HFFc6 (cell line): ENCODE measurements around the gene LRRC71. TPM values are rescaled to one million over a fixed set of nuclear protein-coding genes. Genes with fewer than 3 reads are reported as not detected.
A peak's percentile ranks its signal among the peaks of the same experiment; 100 is the strongest.

Source experiments
- DNase-seq: peaks from one replicate; pipeline ENCODE4 v3.0.0-alpha.2; 2018
- H3K27ac Mint-ChIP-seq: 2 replicates; pipeline ENCODE4 v1.8.0; 2020; ENCODE audit warnings: mild to moderate bottlenecking, mixed read lengths
- H3K27me3 Mint-ChIP-seq: 2 replicates; pipeline ENCODE4 v1.8.0; 2021; ENCODE audit warnings: mild to moderate bottlenecking, moderate library complexity, mixed read lengths; ENCODE audit not compliant: insufficient read depth
- H3K36me3 Mint-ChIP-seq: 2 replicates; pipeline ENCODE4 v1.8.0; 2021; ENCODE audit warnings: low read depth, mixed read lengths
- H3K4me1 Mint-ChIP-seq: 2 replicates; pipeline ENCODE4 v1.8.0; 2020; ENCODE audit warnings: low read depth, mixed read lengths
- H3K4me3 Mint-ChIP-seq: 2 replicates; pipeline ENCODE4 v1.8.0; 2020; ENCODE audit warnings: mild to moderate bottlenecking, moderate library complexity, mixed read lengths
- H3K9me3 Mint-ChIP-seq: 2 replicates; pipeline ENCODE4 v1.8.0; 2020; ENCODE audit warnings: mild to moderate bottlenecking, mixed read lengths
- total RNA-seq, 6 experiments: library from RNA; stranded (reverse); fragmentation: NEBNext Ultra II Directional; extraction: Animal tissue kit (Norgen Biotek cat#: 25700); gene quantifications; 2 replicates in 1 of 6; 3 replicates in 5 of 6; pipeline ENCODE4 v1.2.3, GENCODE V29; 2021
- TF ChIP-seq, protein P1 (sequence below): fragments of 200-600 bp; sonication (generic); IDR thresholded peaks from 2 replicates; pipeline ENCODE4 v1.5.0; 2021; ENCODE audit warnings: antibody characterized with exemption, mild to moderate bottlenecking

Gene LRRC71
- total RNA-seq, 6 experiments from 2014 or later, result 0.13 to 0.46 (median 0.41) TPM; not detected in 2

DNA sequence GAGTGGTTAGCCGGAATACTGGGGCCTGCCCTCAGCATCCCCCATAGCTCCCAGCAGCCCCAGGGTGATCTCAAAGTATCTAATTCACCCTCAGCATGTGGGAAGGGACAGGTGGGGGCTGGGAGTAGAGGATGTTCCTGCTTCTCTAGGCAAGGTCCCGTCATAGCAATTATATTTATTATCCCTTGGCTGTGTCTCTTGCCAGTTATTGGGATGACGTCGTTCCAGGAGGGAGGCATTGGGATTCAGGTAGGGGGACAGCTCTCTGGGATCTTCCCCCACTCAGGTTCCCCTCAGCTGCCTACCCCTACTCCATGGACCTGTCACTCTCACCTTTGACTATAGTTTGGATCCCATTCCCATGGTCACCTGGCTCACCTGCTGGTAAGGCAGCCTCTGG lies 38.8 kb upstream of the LRRC71 start:
- H3K4me1 Mint-ChIP-seq, result no peaks in the 10 kb centered on the region
- TF ChIP-seq, protein P1, sequence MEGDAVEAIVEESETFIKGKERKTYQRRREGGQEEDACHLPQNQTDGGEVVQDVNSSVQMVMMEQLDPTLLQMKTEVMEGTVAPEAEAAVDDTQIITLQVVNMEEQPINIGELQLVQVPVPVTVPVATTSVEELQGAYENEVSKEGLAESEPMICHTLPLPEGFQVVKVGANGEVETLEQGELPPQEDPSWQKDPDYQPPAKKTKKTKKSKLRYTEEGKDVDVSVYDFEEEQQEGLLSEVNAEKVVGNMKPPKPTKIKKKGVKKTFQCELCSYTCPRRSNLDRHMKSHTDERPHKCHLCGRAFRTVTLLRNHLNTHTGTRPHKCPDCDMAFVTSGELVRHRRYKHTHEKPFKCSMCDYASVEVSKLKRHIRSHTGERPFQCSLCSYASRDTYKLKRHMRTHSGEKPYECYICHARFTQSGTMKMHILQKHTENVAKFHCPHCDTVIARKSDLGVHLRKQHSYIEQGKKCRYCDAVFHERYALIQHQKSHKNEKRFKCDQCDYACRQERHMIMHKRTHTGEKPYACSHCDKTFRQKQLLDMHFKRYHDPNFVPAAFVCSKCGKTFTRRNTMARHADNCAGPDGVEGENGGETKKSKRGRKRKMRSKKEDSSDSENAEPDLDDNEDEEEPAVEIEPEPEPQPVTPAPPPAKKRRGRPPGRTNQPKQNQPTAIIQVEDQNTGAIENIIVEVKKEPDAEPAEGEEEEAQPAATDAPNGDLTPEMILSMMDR, result no peak
- no peak overlapping the region for H3K27ac Mint-ChIP-seq
- DNase-seq, result no peak
- no peak overlapping the region for H3K4me3 Mint-ChIP-seq
- peaks cover 52% of the 10 kb centered on the region for H3K27me3 Mint-ChIP-seq
- no peaks in the 10 kb centered on the region for H3K9me3 Mint-ChIP-seq
- H3K36me3 Mint-ChIP-seq, result no peaks in the 10 kb centered on the region

DNA sequence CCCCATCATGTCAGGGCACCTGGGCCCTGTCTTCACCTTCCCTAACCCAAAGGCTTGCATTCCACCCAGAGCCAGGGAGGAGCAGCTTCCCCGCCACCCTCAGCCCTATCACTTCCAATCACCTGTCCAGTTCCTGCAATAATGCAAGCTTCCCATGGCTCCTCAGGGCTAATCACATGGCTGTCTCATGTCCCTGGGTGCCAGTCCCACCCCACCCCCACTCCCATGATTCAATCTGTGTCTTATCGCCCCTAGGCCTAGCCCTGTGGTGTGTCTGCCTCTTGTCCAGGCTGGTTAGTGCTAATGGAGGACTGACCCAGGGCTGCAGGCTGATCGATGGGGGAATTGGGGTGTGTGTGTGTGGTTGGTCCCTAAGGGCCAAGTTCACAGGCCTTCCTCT lies 37.9 kb upstream of the LRRC71 start:
- Mint-ChIP-seq H3K27ac (no peak overlapping the region), H3K27me3 (peaks cover 56% of the 10 kb centered on the region), H3K36me3 (no peaks in the 10 kb centered on the region), H3K4me1 (no peaks in the 10 kb centered on the region), H3K9me3 (no peaks in the 10 kb centered on the region), H3K4me3 (no peak overlapping the region)
- no peak for DNase-seq
- TF ChIP-seq, protein P1, result no peak

DNA sequence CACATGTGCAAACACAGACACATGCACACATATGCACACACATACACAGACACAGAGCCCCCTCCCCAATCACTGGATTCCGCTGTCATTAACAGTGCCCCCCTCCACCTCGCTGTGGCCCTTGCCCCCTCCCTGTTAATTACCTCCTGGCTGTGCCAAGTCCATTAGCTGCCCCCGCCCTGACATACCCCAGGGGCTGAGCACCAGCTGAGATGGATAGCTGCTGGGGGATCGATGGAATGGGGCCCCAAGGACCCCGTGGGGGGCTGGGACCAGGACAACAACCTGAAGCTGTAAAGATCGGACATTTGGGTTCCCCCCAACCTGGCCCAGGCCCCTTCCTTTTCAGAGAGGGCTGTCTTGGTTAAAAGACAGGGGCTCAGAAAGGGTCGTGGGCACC lies 36.5 kb upstream of the LRRC71 start:
- Mint-ChIP-seq H3K9me3 (no peaks in the 10 kb centered on the region), H3K27ac (no peak overlapping the region), H3K27me3 (peaks cover 51% of the 10 kb centered on the region), H3K36me3 (no peaks in the 10 kb centered on the region), H3K4me3 (no peak overlapping the region), H3K4me1 (no peaks in the 10 kb centered on the region)
- DNase-seq, result no peak
- TF ChIP-seq, protein P1, result no peak

DNA sequence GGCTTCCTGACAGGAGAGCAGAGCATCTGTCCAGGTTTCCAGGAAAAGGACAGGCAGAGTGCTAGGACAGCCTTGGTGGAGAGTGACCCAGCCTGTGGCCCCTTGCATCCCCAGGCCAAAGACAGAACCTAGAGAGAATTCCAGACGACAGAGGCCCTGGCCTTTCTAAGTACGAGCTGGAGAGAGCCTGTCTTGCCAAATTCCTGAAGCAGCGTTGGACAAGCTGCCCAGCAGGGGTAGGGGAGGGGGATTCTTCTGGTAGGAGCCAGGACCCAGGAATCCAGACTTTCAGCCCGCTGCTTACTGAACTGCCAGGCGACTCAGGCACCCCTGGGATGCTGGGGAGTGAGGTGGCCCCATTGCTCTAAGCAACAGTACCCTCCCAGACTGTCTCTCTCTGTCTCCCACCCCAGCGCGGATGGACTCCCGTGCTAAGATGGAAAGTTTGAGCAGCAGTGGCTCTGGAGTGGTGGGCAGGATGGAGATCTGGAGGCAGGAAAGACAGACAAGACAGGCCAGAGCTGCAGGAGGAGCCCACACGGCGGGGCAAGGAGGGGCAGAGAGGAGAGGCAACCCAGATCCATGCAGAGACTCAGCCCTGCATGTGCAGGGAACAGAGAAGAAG lies 35.8 kb upstream of the LRRC71 start:
- Mint-ChIP-seq H3K27ac (no peak overlapping the region), H3K27me3 (peaks cover 47% of the 10 kb centered on the region), H3K36me3 (no peaks in the 10 kb centered on the region), H3K4me1 (no peaks in the 10 kb centered on the region), H3K9me3 (no peaks in the 10 kb centered on the region), H3K4me3 (no peak overlapping the region)
- no peak for DNase-seq
- TF ChIP-seq, protein P1, result no peak

DNA sequence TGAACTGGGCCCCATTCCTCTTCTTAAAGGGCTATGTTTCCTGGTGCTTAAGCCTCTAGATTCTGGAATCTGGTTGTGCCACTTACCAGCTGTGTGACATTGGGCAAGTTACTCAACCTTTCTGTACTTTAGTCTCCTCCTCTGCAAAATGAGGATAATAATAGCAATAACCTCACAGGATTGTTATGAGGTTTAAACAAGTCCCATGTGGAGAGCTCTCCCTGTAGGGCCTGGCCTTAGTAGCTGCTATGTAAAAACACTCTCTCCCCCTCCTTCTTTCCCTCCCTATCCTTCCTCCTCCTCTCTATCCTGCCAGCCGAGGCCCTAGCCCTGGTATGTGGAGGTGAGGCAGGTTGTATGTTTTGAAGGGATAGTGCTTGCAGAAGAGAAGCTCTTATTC lies 35.1 kb upstream of the LRRC71 start:
- no peaks in the 10 kb centered on the region for H3K36me3 Mint-ChIP-seq
- DNase-seq, result peak; percentile 19
- H3K27me3 Mint-ChIP-seq, result peaks cover 43% of the 10 kb centered on the region
- TF ChIP-seq, protein P1, result no peak
- H3K9me3 Mint-ChIP-seq, result no peaks in the 10 kb centered on the region
- H3K27ac Mint-ChIP-seq, result no peak overlapping the region
- H3K4me1 Mint-ChIP-seq, result no peaks in the 10 kb centered on the region
- H3K4me3 Mint-ChIP-seq, result no peak overlapping the region
